Keratinocyte (primary cell): ENCODE data around the gene DPYSL5. TPM values are rescaled to one million over a fixed set of nuclear protein-coding genes. Genes with fewer than 3 reads are reported as not detected.

ENCODE experiments used
- DNase-seq: peaks from one replicate; pipeline ENCODE4 v3.0.0-alpha.2; 2011; ENCODE audit warnings: low read depth, missing footprints, low spot score
- FAIRE-seq: peaks from 2 replicates; lab custom pipeline; 2011; peaks lifted over from hg19 to GRCh38; lab: Jason Lieb, UNC
- H2AFZ ChIP-seq: 2 replicates; pipeline ENCODE4 v1.6.0; 2012; ENCODE audit warnings: low read length, control low read depth, inconsistent platforms; ENCODE audit not compliant: control insufficient read depth
- H3K27ac ChIP-seq: 2 replicates; pipeline ENCODE4 v1.5.1; 2011; ENCODE audit warnings: low read length; ENCODE audit not compliant: control insufficient read depth, insufficient read depth
- H3K27me3 ChIP-seq: 3 replicates; pipeline ENCODE4 v1.6.0; 2011; ENCODE audit warnings: low read length; ENCODE audit not compliant: control insufficient read depth, insufficient read depth; ENCODE audit errors: extremely low read depth
- H3K36me3 ChIP-seq, 2 experiments: 2 replicates in 1 of 2; 3 replicates in 1 of 2; pipeline ENCODE4 v1.5.1; 2011; ENCODE audit warnings: low read length in 2 of 2, mild to moderate bottlenecking in 1 of 2; ENCODE audit not compliant: control insufficient read depth in 2 of 2, insufficient read depth in 2 of 2; ENCODE audit errors: extremely low read depth in 1 of 2
- H3K4me1 ChIP-seq: 3 replicates; pipeline ENCODE4 v1.5.1; 2011; ENCODE audit warnings: low read length; ENCODE audit not compliant: control insufficient read depth, insufficient read depth; ENCODE audit errors: extremely low read depth
- H3K4me2 ChIP-seq: 3 replicates; pipeline ENCODE4 v1.6.0; 2011; ENCODE audit warnings: low read depth, low read length; ENCODE audit not compliant: control insufficient read depth, insufficient read depth; ENCODE audit errors: extremely low read depth
- H3K4me3 ChIP-seq, 3 experiments: fragments of 200-600 bp in 1 of 3; sonication (generic) in 1 of 3; 2 replicates in 2 of 3; 3 replicates in 1 of 3; pipeline ENCODE4 v1.5.1; 2011 to 2016; ENCODE audit warnings: low read length in 3 of 3, mild to moderate bottlenecking in 3 of 3, control low read depth in 2 of 3, inconsistent platforms in 1 of 3, low read depth in 1 of 3, mixed read lengths in 1 of 3, mixed run types in 1 of 3, moderate library complexity in 1 of 3; ENCODE audit not compliant: control insufficient read depth in 2 of 3, insufficient read depth in 2 of 3; ENCODE audit errors: extremely low read depth in 1 of 3
- H3K79me2 ChIP-seq: 2 replicates; pipeline ENCODE4 v1.6.0; 2012; ENCODE audit warnings: low read length; ENCODE audit not compliant: control insufficient read depth, insufficient read depth
- H3K9ac ChIP-seq: 3 replicates; pipeline ENCODE4 v1.6.0; 2011; ENCODE audit warnings: low read length; ENCODE audit not compliant: control insufficient read depth, insufficient read depth; ENCODE audit errors: extremely low read depth
- H3K9me1 ChIP-seq: 3 replicates; pipeline ENCODE4 v1.6.0; 2011; ENCODE audit warnings: low read length; ENCODE audit not compliant: control insufficient read depth, insufficient read depth; ENCODE audit errors: extremely low read depth
- H3K9me3 ChIP-seq: 2 replicates; pipeline ENCODE4 v1.5.1; 2012; ENCODE audit warnings: low read depth, low read length; ENCODE audit not compliant: control insufficient read depth
- H4K20me1 ChIP-seq: 3 replicates; pipeline ENCODE4 v1.6.0; 2011; ENCODE audit warnings: low read length; ENCODE audit not compliant: control insufficient read depth, insufficient read depth; ENCODE audit errors: extremely low read depth
- EZH2 ChIP-seq: IDR thresholded peaks from one replicate; pipeline ENCODE4 v1.6.1; 2012; ENCODE audit warnings: inconsistent platforms, mild to moderate bottlenecking, low read length, moderate library complexity
- dilution Hi-C: fragments of 300-500 bp; cut with MboI; formaldehyde crosslinking; loops from one replicate; pipeline ENCODE4 v1.7.0; 2020; ENCODE audit warnings: low sequenced_read_pairs; ENCODE audit not compliant: extremely low pct_ligation_motif_present
- polyA plus RNA-seq, 5 experiments: library from polyadenylated mRNA; depleted of rRNA in 3 of 5; stranded (reverse) in 3 of 5; stranded (forward) in 1 of 5; unstranded in 1 of 5; fragments of >200 nt; gene quantifications; 1 replicate in 1 of 5; 2 replicates in 3 of 5; 3 replicates in 1 of 5; pipeline versions ENCODE4 v1.2.1 to v1.2.3, GENCODE V29; 2011 to 2012; ENCODE audit warnings: missing spikeins in 2 of 5, low read depth in 1 of 5, low replicate concordance in 1 of 5
- TF ChIP-seq, protein P1 (sequence below), 3 experiments: IDR thresholded peaks in 1 of 3; conservative IDR thresholded peaks in 1 of 3; optimal IDR thresholded peaks in 1 of 3; 2 replicates in 2 of 3; 3 replicates in 1 of 3; pipeline versions ENCODE3 to v1.5.1; 2011; ENCODE audit warnings: low read length in 3 of 3, mild to moderate bottlenecking in 3 of 3, moderate library complexity in 2 of 3, control low read depth in 1 of 3, inconsistent platforms in 1 of 3; ENCODE audit not compliant: insufficient read depth in 2 of 3; ENCODE audit errors: extremely low read depth in 1 of 3

The DPYSL5 gene
- polyA plus RNA-seq, 1 donor (not counting 4 experiments of a cell fraction or from before 2014, with no cell fraction given) = not detected

DNA sequence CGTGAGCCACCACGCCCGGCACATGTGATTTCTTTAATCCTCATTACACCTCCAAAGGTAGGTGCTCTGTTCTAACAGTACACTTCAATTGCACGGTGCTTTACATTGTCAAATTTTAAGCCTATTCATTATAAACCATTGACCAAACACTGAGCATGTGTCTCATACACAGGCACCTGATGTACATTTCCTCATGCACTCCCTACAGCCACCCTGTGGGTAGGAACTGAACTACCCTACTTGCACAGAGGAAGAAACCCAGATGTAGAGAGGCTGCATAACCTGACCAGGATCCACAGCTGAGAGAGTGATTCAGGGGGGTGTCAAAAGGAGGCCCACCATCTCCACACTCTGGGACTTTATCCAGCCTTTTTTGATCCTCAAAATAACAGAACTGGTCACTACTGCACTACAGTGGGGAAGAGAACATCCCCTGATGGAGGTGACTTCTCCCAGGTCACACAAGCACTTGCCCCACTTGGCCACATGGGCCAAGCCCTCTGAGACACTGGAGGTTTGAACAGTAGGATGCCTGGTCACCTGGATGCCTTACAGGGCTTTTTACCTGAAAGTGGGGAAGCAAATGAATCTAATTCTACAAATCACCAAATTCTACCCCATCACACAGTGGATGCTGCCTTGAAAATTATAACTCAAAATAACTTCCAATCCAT, 6.9 kb upstream of the DPYSL5 start:
- DNase-seq (no peak), FAIRE-seq (no peak)
- Histone ChIP-seq H3K9me3 (no peaks in the 10 kb centered on the region), H3K36me3 (no peaks in the 10 kb centered on the region), H3K9me1 (no peaks in the 10 kb centered on the region), H3K4me2 (no peak overlapping the region), H2AFZ (no peak overlapping the region), H3K79me2 (no peaks in the 10 kb centered on the region), H3K27ac (no peak overlapping the region), H3K27me3 (peaks cover 7% of the 10 kb centered on the region), H4K20me1 (no peaks in the 10 kb centered on the region), H3K4me3 (no peak overlapping the region), H3K9ac (no peak overlapping the region), H3K4me1 (no peaks in the 10 kb centered on the region)
- dilution Hi-C loops = no loop called here
- TF ChIP-seq, protein P1, sequence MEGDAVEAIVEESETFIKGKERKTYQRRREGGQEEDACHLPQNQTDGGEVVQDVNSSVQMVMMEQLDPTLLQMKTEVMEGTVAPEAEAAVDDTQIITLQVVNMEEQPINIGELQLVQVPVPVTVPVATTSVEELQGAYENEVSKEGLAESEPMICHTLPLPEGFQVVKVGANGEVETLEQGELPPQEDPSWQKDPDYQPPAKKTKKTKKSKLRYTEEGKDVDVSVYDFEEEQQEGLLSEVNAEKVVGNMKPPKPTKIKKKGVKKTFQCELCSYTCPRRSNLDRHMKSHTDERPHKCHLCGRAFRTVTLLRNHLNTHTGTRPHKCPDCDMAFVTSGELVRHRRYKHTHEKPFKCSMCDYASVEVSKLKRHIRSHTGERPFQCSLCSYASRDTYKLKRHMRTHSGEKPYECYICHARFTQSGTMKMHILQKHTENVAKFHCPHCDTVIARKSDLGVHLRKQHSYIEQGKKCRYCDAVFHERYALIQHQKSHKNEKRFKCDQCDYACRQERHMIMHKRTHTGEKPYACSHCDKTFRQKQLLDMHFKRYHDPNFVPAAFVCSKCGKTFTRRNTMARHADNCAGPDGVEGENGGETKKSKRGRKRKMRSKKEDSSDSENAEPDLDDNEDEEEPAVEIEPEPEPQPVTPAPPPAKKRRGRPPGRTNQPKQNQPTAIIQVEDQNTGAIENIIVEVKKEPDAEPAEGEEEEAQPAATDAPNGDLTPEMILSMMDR (optimal IDR thresholded peaks at IDR 0.05 in 1 of 3, IDR thresholded peaks at IDR 0.05 in 1 of 3, conservative IDR thresholded peaks at IDR 0.05 in 1 of 3; ENCODE audit: extremely low read depth in 1 of 3, insufficient read depth in 2 of 3, low read length in 3 of 3) = peak; percentile 30 to 58 (median 38)
- no peak for TF ChIP-seq EZH2

DNA sequence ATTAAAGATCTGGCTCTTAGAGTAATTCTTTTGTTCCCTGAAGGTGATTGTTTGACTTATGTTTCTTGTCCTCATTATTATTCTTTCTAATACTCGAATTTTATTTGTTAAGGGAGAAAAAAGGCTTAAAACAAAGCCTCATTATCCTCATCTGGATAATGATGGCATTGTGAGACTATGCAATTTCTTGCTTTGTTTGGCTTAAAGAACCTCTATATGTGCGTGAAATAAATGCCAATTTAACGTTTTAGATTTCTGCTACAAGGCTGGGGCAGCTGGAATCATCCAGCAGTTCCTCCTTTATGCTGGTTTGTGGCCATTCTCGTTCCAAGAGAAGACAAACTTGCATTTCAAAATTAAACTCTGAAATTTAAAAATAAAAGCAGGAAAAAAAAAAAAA, 4.9 kb upstream of the DPYSL5 start:
- H3K27me3 ChIP-seq = peaks cover 27% of the 10 kb centered on the region
- H3K4me3 ChIP-seq = no peak overlapping the region
- no peaks in the 10 kb centered on the region for H3K9me1 ChIP-seq
- H3K9me3 ChIP-seq = no peaks in the 10 kb centered on the region
- no peak overlapping the region for H3K9ac ChIP-seq
- H4K20me1 ChIP-seq = no peaks in the 10 kb centered on the region
- DNase-seq = no peak
- H3K4me2 ChIP-seq = no peak overlapping the region
- no peak for FAIRE-seq
- H3K4me1 ChIP-seq = no peaks in the 10 kb centered on the region
- H2AFZ ChIP-seq = no peak overlapping the region
- no peaks in the 10 kb centered on the region for H3K79me2 ChIP-seq
- no peaks in the 10 kb centered on the region for H3K36me3 ChIP-seq
- H3K27ac ChIP-seq = no peak overlapping the region
- TF ChIP-seq EZH2 = no peak
- TF ChIP-seq, protein P1 (optimal IDR thresholded peaks at IDR 0.05 in 1 of 3, IDR thresholded peaks at IDR 0.05 in 1 of 3, conservative IDR thresholded peaks at IDR 0.05 in 1 of 3; ENCODE audit: extremely low read depth in 1 of 3, insufficient read depth in 2 of 3, low read length in 3 of 3) = no peak
- dilution Hi-C loops = no loop called here
